ENCODE results near the gene ST8SIA1.

ST8SIA1 gene

DNA sequence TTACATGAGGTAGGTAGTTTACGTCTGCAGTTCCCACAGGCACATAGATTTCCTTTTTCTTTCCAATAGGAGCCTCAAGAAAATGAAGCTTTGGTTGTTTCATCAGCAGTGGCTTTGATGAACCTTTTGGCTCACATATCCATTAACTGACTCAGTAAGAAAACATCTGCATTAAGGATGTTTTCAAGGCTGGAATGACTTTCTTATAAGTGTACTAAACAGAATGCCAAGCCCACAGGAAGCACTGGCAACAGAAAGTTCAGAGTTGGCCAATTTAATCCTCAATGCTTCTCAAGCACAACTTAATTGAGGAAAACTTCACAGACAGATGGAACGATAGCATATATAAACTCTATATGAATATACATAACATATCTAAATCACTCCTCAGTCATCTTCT, 63.5 kb downstream of the ST8SIA1 start:
- no peak for DNase-seq (ENCODE audit: extremely low spot score)
- ChIA-PET CTCF (no interaction called here), POLR2A (no interaction called here)
- TF ChIP-seq BHLHE40 (IDR thresholded peaks at IDR 0.05; ENCODE audit: borderline replicate concordance): no peak
- no peak for TF ChIP-seq ELF4 (IDR thresholded peaks at IDR 0.05)
- TF ChIP-seq SUZ12 (IDR thresholded peaks at IDR 0.05): no peak
- TF ChIP-seq TARDBP (IDR thresholded peaks at IDR 0.05): no peak
- no peak for TF ChIP-seq FOXA1 (IDR thresholded peaks at IDR 0.05)
- TF ChIP-seq FOXM1 (IDR thresholded peaks at IDR 0.05; ENCODE audit: borderline replicate concordance): no peak
- no peak for TF ChIP-seq ZNF384 (IDR thresholded peaks at IDR 0.05)
- no peak for TF ChIP-seq ARNT (IDR thresholded peaks at IDR 0.05)
- no peak for TF ChIP-seq L3MBTL2 (conservative IDR thresholded peaks at IDR 0.05)
- no peak for TF ChIP-seq HDGF (IDR thresholded peaks at IDR 0.05; ENCODE audit: borderline replicate concordance)
- TF ChIP-seq LEF1 (IDR thresholded peaks at IDR 0.05; ENCODE audit: borderline replicate concordance): no peak
- TF ChIP-seq FOXK2 (IDR thresholded peaks at IDR 0.05): no peak
- TF ChIP-seq SP1 (IDR thresholded peaks at IDR 0.05): no peak
- TF ChIP-seq NFRKB (IDR thresholded peaks at IDR 0.05): no peak
- TF ChIP-seq, protein P1, sequence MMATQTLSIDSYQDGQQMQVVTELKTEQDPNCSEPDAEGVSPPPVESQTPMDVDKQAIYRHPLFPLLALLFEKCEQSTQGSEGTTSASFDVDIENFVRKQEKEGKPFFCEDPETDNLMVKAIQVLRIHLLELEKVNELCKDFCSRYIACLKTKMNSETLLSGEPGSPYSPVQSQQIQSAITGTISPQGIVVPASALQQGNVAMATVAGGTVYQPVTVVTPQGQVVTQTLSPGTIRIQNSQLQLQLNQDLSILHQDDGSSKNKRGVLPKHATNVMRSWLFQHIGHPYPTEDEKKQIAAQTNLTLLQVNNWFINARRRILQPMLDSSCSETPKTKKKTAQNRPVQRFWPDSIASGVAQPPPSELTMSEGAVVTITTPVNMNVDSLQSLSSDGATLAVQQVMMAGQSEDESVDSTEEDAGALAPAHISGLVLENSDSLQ (IDR thresholded peaks at IDR 0.05): no peak
- TF ChIP-seq CTBP1 (IDR thresholded peaks at IDR 0.05; ENCODE audit: borderline replicate concordance): no peak

GRCh38 chr12:22268973-22269372, 65.5 kb downstream of the ST8SIA1 start:
- TF ChIP-seq, protein P1 (IDR thresholded peaks at IDR 0.05): no peak
- TF ChIP-seq FOXK2 (IDR thresholded peaks at IDR 0.05) (no peak), FOXM1 (IDR thresholded peaks at IDR 0.05; ENCODE audit: borderline replicate concordance) (no peak), BHLHE40 (IDR thresholded peaks at IDR 0.05; ENCODE audit: borderline replicate concordance) (no peak), ELF4 (IDR thresholded peaks at IDR 0.05) (no peak), ZNF384 (IDR thresholded peaks at IDR 0.05) (no peak), CTBP1 (IDR thresholded peaks at IDR 0.05; ENCODE audit: borderline replicate concordance) (no peak), SUZ12 (IDR thresholded peaks at IDR 0.05) (no peak), SP1 (IDR thresholded peaks at IDR 0.05) (no peak)
- POLR2A ChIA-PET: no interaction called here
- CTCF ChIA-PET: no interaction called here
- no peak for DNase-seq (ENCODE audit: extremely low spot score)

GRCh38 chr12:22268406-22268805, 66.1 kb downstream of the ST8SIA1 start:
- ChIA-PET CTCF (no interaction called here), POLR2A (no interaction called here)
- no peak for TF ChIP-seq FOXK2 (IDR thresholded peaks at IDR 0.05)
- no peak for TF ChIP-seq SUZ12 (IDR thresholded peaks at IDR 0.05)
- no peak for TF ChIP-seq SP1 (IDR thresholded peaks at IDR 0.05)
- TF ChIP-seq CTBP1 (IDR thresholded peaks at IDR 0.05; ENCODE audit: borderline replicate concordance): no peak
- TF ChIP-seq HDGF (IDR thresholded peaks at IDR 0.05; ENCODE audit: borderline replicate concordance): no peak
- TF ChIP-seq ZNF384 (IDR thresholded peaks at IDR 0.05): no peak
- no peak for TF ChIP-seq L3MBTL2 (conservative IDR thresholded peaks at IDR 0.05)
- no peak for TF ChIP-seq FOXM1 (IDR thresholded peaks at IDR 0.05; ENCODE audit: borderline replicate concordance)
- no peak for TF ChIP-seq ELF4 (IDR thresholded peaks at IDR 0.05)
- TF ChIP-seq, protein P1 (IDR thresholded peaks at IDR 0.05): no peak
- no peak for TF ChIP-seq TARDBP (IDR thresholded peaks at IDR 0.05)
- TF ChIP-seq FOXA1 (IDR thresholded peaks at IDR 0.05): no peak
- TF ChIP-seq LEF1 (IDR thresholded peaks at IDR 0.05; ENCODE audit: borderline replicate concordance): no peak
- DNase-seq (ENCODE audit: extremely low spot score): no peak

DNA sequence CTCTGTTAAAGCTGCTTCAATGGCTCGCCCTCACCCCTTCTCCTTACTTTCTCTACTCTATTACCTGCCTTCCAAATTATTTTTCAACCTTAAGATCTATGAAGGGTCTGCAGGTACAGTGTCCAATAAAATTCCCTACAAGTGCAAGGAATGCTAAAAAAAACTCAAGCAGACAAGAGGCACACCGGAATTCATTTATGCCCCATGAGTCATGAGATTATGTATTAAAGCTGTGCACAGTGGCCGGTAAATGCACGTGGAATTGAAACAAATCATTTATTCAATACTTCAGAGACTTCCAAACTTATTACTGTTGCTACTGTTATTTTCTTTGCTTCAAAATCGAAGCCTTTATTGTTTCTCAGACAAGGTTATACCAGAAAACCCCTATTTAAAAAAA, 68.4 kb downstream of the ST8SIA1 start:
- CTCF ChIA-PET: no interaction called here
- no peak for DNase-seq (ENCODE audit: extremely low spot score)
- TF ChIP-seq BHLHE40 (IDR thresholded peaks at IDR 0.05; ENCODE audit: borderline replicate concordance) (no peak), HDGF (IDR thresholded peaks at IDR 0.05; ENCODE audit: borderline replicate concordance) (no peak), FOXM1 (IDR thresholded peaks at IDR 0.05; ENCODE audit: borderline replicate concordance) (no peak), ZNF384 (IDR thresholded peaks at IDR 0.05) (no peak), SUZ12 (IDR thresholded peaks at IDR 0.05) (no peak), ELF4 (IDR thresholded peaks at IDR 0.05) (no peak), LEF1 (IDR thresholded peaks at IDR 0.05; ENCODE audit: borderline replicate concordance) (no peak), TARDBP (IDR thresholded peaks at IDR 0.05) (no peak), ARNT (IDR thresholded peaks at IDR 0.05) (no peak), FOXK2 (IDR thresholded peaks at IDR 0.05) (no peak), CTBP1 (IDR thresholded peaks at IDR 0.05; ENCODE audit: borderline replicate concordance) (no peak), FOXA1 (IDR thresholded peaks at IDR 0.05) (no peak), NFRKB (IDR thresholded peaks at IDR 0.05) (no peak), SP1 (IDR thresholded peaks at IDR 0.05) (no peak), L3MBTL2 (conservative IDR thresholded peaks at IDR 0.05) (no peak)
- TF ChIP-seq, protein P1 (IDR thresholded peaks at IDR 0.05): no peak
- POLR2A ChIA-PET: no interaction called here

DNA sequence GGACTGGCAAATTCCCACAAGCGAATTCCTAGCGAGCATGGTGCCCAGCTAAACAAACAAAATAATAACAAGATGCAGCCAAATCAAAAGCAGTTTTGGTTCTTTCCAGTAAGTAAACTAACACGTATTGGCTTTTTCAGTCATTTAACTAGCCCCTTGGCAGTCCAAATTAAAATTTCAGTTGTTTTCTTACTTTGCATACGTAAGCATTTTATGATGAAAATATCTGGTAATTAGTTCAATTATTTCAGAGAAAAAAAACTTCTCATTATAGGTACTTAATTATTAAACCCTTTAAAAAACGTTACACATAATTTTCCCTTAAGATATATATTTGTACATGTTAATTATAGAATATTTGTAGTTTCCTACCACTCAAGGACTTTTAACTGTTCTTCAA, 70.1 kb downstream of the ST8SIA1 start:
- TF ChIP-seq SUZ12 (IDR thresholded peaks at IDR 0.05): no peak
- no peak for TF ChIP-seq BHLHE40 (IDR thresholded peaks at IDR 0.05; ENCODE audit: borderline replicate concordance)
- no peak for TF ChIP-seq L3MBTL2 (conservative IDR thresholded peaks at IDR 0.05)
- TF ChIP-seq TARDBP (IDR thresholded peaks at IDR 0.05): no peak
- TF ChIP-seq LEF1 (IDR thresholded peaks at IDR 0.05; ENCODE audit: borderline replicate concordance): no peak
- no peak for TF ChIP-seq FOXK2 (IDR thresholded peaks at IDR 0.05)
- no peak for TF ChIP-seq SP1 (IDR thresholded peaks at IDR 0.05)
- no peak for TF ChIP-seq FOXA1 (IDR thresholded peaks at IDR 0.05)
- TF ChIP-seq FOXM1 (IDR thresholded peaks at IDR 0.05; ENCODE audit: borderline replicate concordance): no peak
- no peak for TF ChIP-seq CTBP1 (IDR thresholded peaks at IDR 0.05; ENCODE audit: borderline replicate concordance)
- TF ChIP-seq, protein P1 (IDR thresholded peaks at IDR 0.05): no peak
- TF ChIP-seq ARNT (IDR thresholded peaks at IDR 0.05): no peak
- TF ChIP-seq HDGF (IDR thresholded peaks at IDR 0.05; ENCODE audit: borderline replicate concordance): no peak
- no peak for TF ChIP-seq ZNF384 (IDR thresholded peaks at IDR 0.05)
- TF ChIP-seq ELF4 (IDR thresholded peaks at IDR 0.05): no peak
- TF ChIP-seq NFRKB (IDR thresholded peaks at IDR 0.05): no peak
- DNase-seq (ENCODE audit: extremely low spot score): no peak
- ChIA-PET CTCF (no interaction called here), POLR2A (no interaction called here)
